C4-2B (cell line): ENCODE results near the gene ARL15.

Experiments used
- CTCF ChIP-seq: fragments of 450-650 bp; conservative IDR thresholded peaks from 2 replicates; pipeline ENCODE4 v1.5.1; 2017; ENCODE audit warnings: mild to moderate bottlenecking
- ZFX ChIP-seq: fragments of 450-650 bp; IDR thresholded peaks from 2 replicates; pipeline ENCODE4 v1.6.1; 2017

GRCh38 chr5:53927668-53928247 is 382.6 kb downstream of the ARL15 start:
- no peak for TF ChIP-seq CTCF
- TF ChIP-seq ZFX = no peak
